HCT116 (cell line): ENCODE measurements around the gene MCRIP2. TPM values are rescaled to one million over a fixed set of nuclear protein-coding genes. Genes with fewer than 3 reads are reported as not detected.

Experiments
- ATAC-seq: fragments of 200-7000 bp; cut with Tn5 transposase; 2 replicates; pipeline ENCODE4 v1.9.1; 2020; ENCODE audit warnings: mild to moderate bottlenecking, moderate library complexity
- BruUV-seq: library from RNA; stranded (reverse); fragments of 400-500 nt; replicated peaks from 2 replicates; lab custom pipeline; 2021; lab: Mats Ljungman, UMichigan
- CTCF ChIA-PET: fragments of 300-600 bp; sonication (Branson Sonifier 250); formaldehyde crosslinking; loops from one replicate; lab custom pipeline; 2021; ENCODE audit warnings: antibody characterized with exemption; lab: Charles Lee
- POLR2A ChIA-PET: fragments of 300-600, 350-600 bp; sonication (Branson Sonifier 250); formaldehyde crosslinking; loops from one replicate; lab custom pipeline; 2021; ENCODE audit warnings: antibody characterized with exemption; lab: Charles Lee
- RAD21 ChIA-PET, 2 experiments: fragments of 300-600 bp; sonication (Branson Sonifier 250); formaldehyde crosslinking; loops; one replicate each; lab custom pipeline; 2023; ENCODE audit warnings: low total read pairs in 2 of 2; ENCODE audit not compliant: uncharacterized antibody in 2 of 2, unreplicated experiment in 2 of 2, low non-redundant PET in 1 of 2; lab: Charles Lee
- DNase-seq: peaks from one replicate; pipeline ENCODE4 v3.0.0-alpha.2; 2010; ENCODE audit warnings: low read depth, low spot score
- H2AFZ ChIP-seq: fragments of 200-600 bp; shearing (Covaris generic), sonication (generic); 2 replicates; pipeline ENCODE4 v1.6.1; 2017; ENCODE audit warnings: low read depth, mixed run types, mixed read lengths, antibody characterized with exemption, low read length; ENCODE audit not compliant: poor library complexity, severe bottlenecking
- H3K27ac ChIP-seq: 2 replicates; pipeline ENCODE4 v1.5.1; 2012; ENCODE audit warnings: low read depth, low read length
- H3K27me3 ChIP-seq: fragments of 200-600 bp; sonication (generic); 2 replicates; pipeline ENCODE4 v1.6.1; 2016; ENCODE audit warnings: mixed run types, low read length, mixed read lengths; ENCODE audit not compliant: insufficient read depth
- H3K36me3 ChIP-seq, 2 experiments: fragments of 200-500 bp in 1 of 2; fragments of 200-600 bp in 1 of 2; sonication (Bioruptor generic) in 1 of 2; sonication (generic) in 1 of 2; 2 replicates each; pipeline versions ENCODE4 v1.5.1 to v1.6.1; 2014 to 2016; ENCODE audit warnings: low read length in 2 of 2, inconsistent platforms in 1 of 2, mixed read lengths in 1 of 2, mixed run types in 1 of 2; ENCODE audit not compliant: insufficient read depth in 2 of 2, control insufficient read depth in 1 of 2
- H3K4me1 ChIP-seq, 2 experiments: fragments of 200-600 bp in 1 of 2; sonication (generic) in 1 of 2; 2 replicates each; pipeline versions ENCODE4 v1.5.1 to v1.6.1; 2012 to 2017; ENCODE audit warnings: low read length in 2 of 2, inconsistent platforms in 1 of 2, mild to moderate bottlenecking in 1 of 2, mixed read lengths in 1 of 2, mixed run types in 1 of 2, moderate library complexity in 1 of 2; ENCODE audit not compliant: insufficient read depth in 2 of 2, control insufficient read depth in 1 of 2
- H3K4me2 ChIP-seq: fragments of 200-600 bp; sonication (generic); 2 replicates; pipeline ENCODE4 v1.6.1; 2017; ENCODE audit warnings: mixed run types, low read length, mixed read lengths
- H3K4me3 ChIP-seq, 2 experiments: fragments of 200-600 bp in 1 of 2; sonication (generic) in 1 of 2; replicated peaks in 1 of 2; 2 replicates each; pipeline ENCODE4 v1.5.1; 2011 to 2016; ENCODE audit warnings: low read length in 2 of 2, control low read depth in 1 of 2, low read depth in 1 of 2, mild to moderate bottlenecking in 1 of 2, mixed read lengths in 1 of 2, mixed run types in 1 of 2
- H3K79me2 ChIP-seq: fragments of 200-600 bp; sonication (generic); 2 replicates; pipeline ENCODE4 v1.6.1; 2017; ENCODE audit warnings: mild to moderate bottlenecking, mixed run types, low read length, moderate library complexity, mixed read lengths; ENCODE audit not compliant: insufficient read depth
- H3K9ac ChIP-seq: fragments of 200-600 bp; sonication (generic); 2 replicates; pipeline ENCODE4 v1.6.1; 2016; ENCODE audit warnings: low read length, mixed read lengths
- H3K9me2 ChIP-seq: fragments of 200-600 bp; sonication (generic), shearing (Covaris generic); 2 replicates; pipeline ENCODE4 v1.6.1; 2017; ENCODE audit warnings: mixed run types, mild to moderate bottlenecking, moderate library complexity; ENCODE audit not compliant: insufficient read depth
- H3K9me3 ChIP-seq, 2 experiments: fragments of 200-500 bp in 1 of 2; fragments of 200-600 bp in 1 of 2; sonication (Bioruptor generic) in 1 of 2; sonication (generic) in 1 of 2; 2 replicates each; pipeline ENCODE4 v1.6.1; 2014 to 2017; ENCODE audit warnings: low read length in 2 of 2, mixed read lengths in 2 of 2, inconsistent platforms in 1 of 2, low read depth in 1 of 2, mild to moderate bottlenecking in 1 of 2, mixed run types in 1 of 2, moderate library complexity in 1 of 2; ENCODE audit not compliant: control insufficient read depth in 1 of 2, insufficient read depth in 1 of 2
- H4K20me1 ChIP-seq: fragments of 200-600 bp; sonication (generic), shearing (Covaris generic); 2 replicates; pipeline ENCODE4 v1.6.1; 2017; ENCODE audit warnings: mixed run types, mild to moderate bottlenecking, moderate library complexity; ENCODE audit not compliant: insufficient read depth
- CEBPB ChIP-seq: IDR thresholded peaks from 2 replicates; pipeline ENCODE4 v1.6.1; 2012; ENCODE audit warnings: low read depth
- EGR1 ChIP-seq: IDR thresholded peaks from 2 replicates; pipeline ENCODE4 v1.6.1; 2012; ENCODE audit warnings: low read depth
- ELF1 ChIP-seq: IDR thresholded peaks from 2 replicates; pipeline ENCODE4 v1.6.1; 2012; ENCODE audit warnings: low read depth, borderline replicate concordance
- EZH2 ChIP-seq: fragments of 200-600 bp; sonication (generic); IDR thresholded peaks from 2 replicates; pipeline ENCODE4 v1.6.1; 2017; ENCODE audit warnings: antibody characterized with exemption, mixed run types
- EZH2phosphoT487 ChIP-seq: fragments of 200-600 bp; IDR thresholded peaks from 2 replicates; pipeline ENCODE4 v1.6.1; 2018; ENCODE audit warnings: antibody characterized with exemption, borderline replicate concordance
- FOSL1 ChIP-seq: IDR thresholded peaks from 2 replicates; pipeline ENCODE4 v1.6.1; 2012; ENCODE audit warnings: low read depth
- SRF ChIP-seq: IDR thresholded peaks from 2 replicates; pipeline ENCODE4 v1.6.1; 2012; ENCODE audit warnings: low read depth
- TCF7L2 ChIP-seq: IDR thresholded peaks from 2 replicates; pipeline ENCODE4 v1.7.0; 2011; ENCODE audit warnings: borderline replicate concordance, inconsistent platforms; ENCODE audit not compliant: insufficient read depth, insufficient read length; ENCODE audit errors: extremely low read depth
- YY1 ChIP-seq: IDR thresholded peaks from 2 replicates; pipeline ENCODE4 v1.6.1; 2011; ENCODE audit warnings: low read length, low read depth, moderate library complexity, mild to moderate bottlenecking; ENCODE audit not compliant: insufficient replicate concordance; ENCODE audit errors: extremely low read depth
- ZFX ChIP-seq: fragments of 450-650 bp; IDR thresholded peaks from 2 replicates; pipeline ENCODE4 v1.6.1; 2017
- intact Hi-C: fragments of 100-400 bp; cut with micrococcal nuclease; formaldehyde crosslinking; loops from 2 replicates; pipeline ENCODE4 v1.10.0; 2022
- total RNA-seq: library from RNA; stranded (reverse); gene quantifications from one replicate; pipeline ENCODE4 v1.2.1, GENCODE V29; 2021; ENCODE audit not compliant: unreplicated experiment
- TF ChIP-seq, protein P1 (sequence below): IDR thresholded peaks from 2 replicates; pipeline ENCODE4 v1.6.1; 2011; ENCODE audit warnings: mild to moderate bottlenecking, low read length, moderate library complexity; ENCODE audit not compliant: insufficient replicate concordance; ENCODE audit errors: extremely low read depth
- TF ChIP-seq, protein P2 (sequence below): IDR thresholded peaks from 2 replicates; pipeline ENCODE4 v1.6.1; 2012

The MCRIP2 gene
- total RNA-seq, 1 experiment from 2014 or later = 34.9 TPM

DNA sequence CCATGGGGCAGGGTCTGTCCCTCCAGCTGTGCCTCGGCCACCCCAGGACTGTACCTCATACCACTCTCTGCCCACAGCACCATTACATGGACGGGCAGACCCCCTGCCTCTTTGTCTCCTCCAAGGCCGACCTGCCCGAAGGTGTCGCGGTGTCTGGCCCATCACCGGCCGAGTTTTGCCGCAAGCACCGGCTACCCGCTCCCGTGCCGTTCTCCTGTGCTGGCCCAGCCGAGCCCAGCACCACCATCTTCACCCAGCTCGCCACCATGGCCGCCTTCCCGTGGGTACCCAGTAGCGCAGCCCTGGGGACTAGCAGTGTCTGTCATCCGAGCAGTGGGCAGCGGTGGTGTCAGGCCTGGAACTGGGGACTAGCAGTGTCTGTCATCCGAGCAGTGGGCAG, 31.2 kb downstream of the MCRIP2 start:
- Histone ChIP-seq H3K27ac (no peak overlapping the region), H3K4me2 (no peak overlapping the region), H3K79me2 (peaks cover 26% of the 10 kb centered on the region), H2AFZ (no peak overlapping the region), H4K20me1 (no peaks in the 10 kb centered on the region), H3K4me1 (peaks cover 0 to 5% of the 10 kb centered on the region in 2 experiments; a peak in 1 of 4 replicates), H3K9me3 (no peaks in the 10 kb centered on the region), H3K9me2 (no peaks in the 10 kb centered on the region), H3K27me3 (no peaks in the 10 kb centered on the region), H3K36me3 (peaks cover 0 to 4% of the 10 kb centered on the region in 2 experiments; a peak in 1 of 4 replicates), H3K4me3 (no peak overlapping the region), H3K9ac (no peak overlapping the region)
- POLR2A ChIA-PET = no interaction called here
- RAD21 ChIA-PET = no interaction called here
- intact Hi-C loops = no loop called here
- ATAC-seq (no peak), DNase-seq (no peak)
- CTCF ChIA-PET = no interaction called here
- no TSS peak for BruUV-seq
- no peak for TF ChIP-seq EGR1
- no peak for TF ChIP-seq SRF
- TF ChIP-seq, protein P1, sequence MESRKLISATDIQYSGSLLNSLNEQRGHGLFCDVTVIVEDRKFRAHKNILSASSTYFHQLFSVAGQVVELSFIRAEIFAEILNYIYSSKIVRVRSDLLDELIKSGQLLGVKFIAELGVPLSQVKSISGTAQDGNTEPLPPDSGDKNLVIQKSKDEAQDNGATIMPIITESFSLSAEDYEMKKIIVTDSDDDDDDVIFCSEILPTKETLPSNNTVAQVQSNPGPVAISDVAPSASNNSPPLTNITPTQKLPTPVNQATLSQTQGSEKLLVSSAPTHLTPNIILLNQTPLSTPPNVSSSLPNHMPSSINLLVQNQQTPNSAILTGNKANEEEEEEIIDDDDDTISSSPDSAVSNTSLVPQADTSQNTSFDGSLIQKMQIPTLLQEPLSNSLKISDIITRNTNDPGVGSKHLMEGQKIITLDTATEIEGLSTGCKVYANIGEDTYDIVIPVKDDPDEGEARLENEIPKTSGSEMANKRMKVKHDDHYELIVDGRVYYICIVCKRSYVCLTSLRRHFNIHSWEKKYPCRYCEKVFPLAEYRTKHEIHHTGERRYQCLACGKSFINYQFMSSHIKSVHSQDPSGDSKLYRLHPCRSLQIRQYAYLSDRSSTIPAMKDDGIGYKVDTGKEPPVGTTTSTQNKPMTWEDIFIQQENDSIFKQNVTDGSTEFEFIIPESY = no peak
- TF ChIP-seq YY1 = no peak
- TF ChIP-seq CEBPB = no peak
- no peak for TF ChIP-seq EZH2phosphoT487
- no peak for TF ChIP-seq FOSL1
- TF ChIP-seq ZFX = no peak
- TF ChIP-seq ELF1 = no peak
- no peak for TF ChIP-seq EZH2
- TF ChIP-seq, protein P2, sequence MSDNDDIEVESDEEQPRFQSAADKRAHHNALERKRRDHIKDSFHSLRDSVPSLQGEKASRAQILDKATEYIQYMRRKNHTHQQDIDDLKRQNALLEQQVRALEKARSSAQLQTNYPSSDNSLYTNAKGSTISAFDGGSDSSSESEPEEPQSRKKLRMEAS = no peak
- no peak for TF ChIP-seq TCF7L2
